ENCODE results near the gene RGS14. TPM values are rescaled to one million over a fixed set of nuclear protein-coding genes. Genes with fewer than 3 reads are reported as not detected.
"Not testable (repeated sequence)": the region's sequence is repeated elsewhere in the genome, so short reads cannot be mapped to it uniquely, and the experiment has no call there.

The RGS14 gene
- total RNA-seq, 1 donor from 2014 or later = 17.3 TPM

GRCh38 chr5:177349762-177350161 is 8.0 kb upstream of the RGS14 start:
- DNase-seq (ENCODE audit: low spot score) = no peak

GRCh38 chr5:177350776-177351391 is 6.8 kb upstream of the RGS14 start:
- DNase-seq (ENCODE audit: low spot score) = no peak

GRCh38 chr5:177351392-177352329 is 6.1 kb upstream of the RGS14 start, which contains the start of gene LMAN2:
Gene LMAN2 (minus strand): TSS chr5:177351668. CDS start chr5:177351647, 21 bp downstream.
- peak; percentile 95 for DNase-seq (ENCODE audit: low spot score)

GRCh38 chr5:177353093-177353492 is 4.6 kb upstream of the RGS14 start:
- DNase-seq (ENCODE audit: low spot score) = no peak

- no peak for DNase-seq (ENCODE audit: low spot score)
Measured at GRCh38 chr5:177354256-177354655, 3.5 kb upstream of the RGS14 start.

- DNase-seq (ENCODE audit: low spot score) = no peak
Measured at GRCh38 chr5:177354711-177355110, 3.0 kb upstream of the RGS14 start.

- no peak for DNase-seq (ENCODE audit: low spot score)
Measured at GRCh38 chr5:177355162-177355867, 2.4 kb upstream of the RGS14 start.

GRCh38 chr5:177355868-177356168 is 1.9 kb upstream of the RGS14 start:
- no peak for DNase-seq (ENCODE audit: low spot score)

- no peak for DNase-seq (ENCODE audit: low spot score)
Measured at GRCh38 chr5:177356746-177357145, 978 bp upstream of the RGS14 start.

GRCh38 chr5:177357146-177357458 is 622 bp upstream of the RGS14 start:
- DNase-seq (ENCODE audit: low spot score) = no peak

- no peak for DNase-seq (ENCODE audit: low spot score)
Measured at GRCh38 chr5:177358370-177358819, 671 bp downstream of the RGS14 start.

GRCh38 chr5:177359451-177359851 is 1.7 kb downstream of the RGS14 start:
- DNase-seq (ENCODE audit: low spot score) = no peak

GRCh38 chr5:177359860-177360259 is 2.1 kb downstream of the RGS14 start:
- DNase-seq (ENCODE audit: low spot score) = no peak

- DNase-seq (ENCODE audit: low spot score) = not testable (repeated sequence)
Measured at GRCh38 chr5:177360740-177361139, 3.0 kb downstream of the RGS14 start.

GRCh38 chr5:177361418-177362291 is 3.9 kb downstream of the RGS14 start:
- DNase-seq (ENCODE audit: low spot score) = no peak

- no peak for DNase-seq (ENCODE audit: low spot score)
Measured at GRCh38 chr5:177362292-177362609, 4.5 kb downstream of the RGS14 start.

GRCh38 chr5:177362610-177363507 is 5.1 kb downstream of the RGS14 start:
- DNase-seq (ENCODE audit: low spot score) = no peak

GRCh38 chr5:177363565-177363964 is 5.8 kb downstream of the RGS14 start:
- DNase-seq (ENCODE audit: low spot score) = no peak

- no peak for DNase-seq (ENCODE audit: low spot score)
Measured at GRCh38 chr5:177364159-177364962, 6.6 kb downstream of the RGS14 start.
